OCI-LY3 (cell line): ENCODE data around the gene RBBP8NL.

Experiments
- H2AFZ ChIP-seq: fragments of 200-600, 300-600 bp; shearing (Covaris generic); 2 replicates; pipeline ENCODE4 v1.6.0; 2014; ENCODE audit warnings: antibody characterized with exemption, low read depth, low read length
- H3K27ac ChIP-seq: fragments of 200-600, 300-600 bp; sonication (generic); 2 replicates; pipeline ENCODE4 v1.5.1; 2014; ENCODE audit warnings: mild to moderate bottlenecking, low read length, moderate library complexity, mixed read lengths
- H3K27me3 ChIP-seq: fragments of 200-600, 300-600 bp; sonication (generic); 2 replicates; pipeline ENCODE4 v1.6.1; 2014; ENCODE audit warnings: low read depth, low read length, mixed read lengths
- H3K36me3 ChIP-seq: fragments of 200-600, 300-600 bp; sonication (generic); replicated peaks from 2 replicates; pipeline ENCODE3; 2014; ENCODE audit warnings: low read depth, low read length, mixed read lengths
- H3K4me1 ChIP-seq: fragments of 300-600, 200-600 bp; sonication (generic); 2 replicates; pipeline ENCODE4 v1.6.1; 2014; ENCODE audit warnings: low read length, mixed read lengths
- H3K4me2 ChIP-seq: fragments of 200-600, 300-600 bp; sonication (generic); 2 replicates; pipeline ENCODE4 v1.6.1; 2014; ENCODE audit warnings: low read length, mixed read lengths
- H3K4me3 ChIP-seq: fragments of 300-600, 200-600 bp; sonication (generic); 2 replicates; pipeline ENCODE4 v1.5.1; 2014; ENCODE audit warnings: antibody characterized with exemption, mild to moderate bottlenecking, low read length, moderate library complexity
- H3K79me2 ChIP-seq: fragments of 300-600, 200-600 bp; shearing (Covaris generic); 2 replicates; pipeline ENCODE4 v1.6.1; 2014; ENCODE audit warnings: mild to moderate bottlenecking, low read length, mixed read lengths
- H3K9ac ChIP-seq: fragments of 300-600, 200-600 bp; shearing (Covaris generic); 2 replicates; pipeline ENCODE4 v1.6.0; 2014; ENCODE audit warnings: mild to moderate bottlenecking, low read length, moderate library complexity
- H3K9me3 ChIP-seq: fragments of 200-600, 300-600 bp; shearing (Covaris generic); 2 replicates; pipeline ENCODE4 v1.6.1; 2014; ENCODE audit warnings: low read length, mixed read lengths; ENCODE audit not compliant: insufficient read depth
- H4K20me1 ChIP-seq: fragments of 200-600, 300-600 bp; sonication (generic); 2 replicates; pipeline ENCODE4 v1.6.1; 2016; ENCODE audit warnings: low read length, mixed read lengths; ENCODE audit not compliant: insufficient read depth
- CTCF ChIP-seq: fragments of 200-600, 300-600 bp; sonication (generic); IDR thresholded peaks from 2 replicates; pipeline ENCODE4 v1.5.1; 2014; ENCODE audit warnings: antibody characterized with exemption, low read length, low read depth
- EZH2phosphoT487 ChIP-seq: fragments of 200-600 bp; shearing (Covaris generic); IDR thresholded peaks from 2 replicates; pipeline ENCODE4 v1.6.1; 2018; ENCODE audit warnings: antibody characterized with exemption, mixed run types, low read depth

The RBBP8NL gene

GRCh38 chr20:62413025-62413570, 14.2 kb downstream of the RBBP8NL start:
- Histone ChIP-seq H4K20me1 (no peaks in the 10 kb centered on the region), H3K79me2 (no peaks in the 10 kb centered on the region), H3K27ac (no peak overlapping the region), H2AFZ (no peak overlapping the region), H3K4me3 (no peak overlapping the region), H3K27me3 (peaks cover 6% of the 10 kb centered on the region; the same call in 1 of the 2 replicates), H3K4me1 (peaks cover 16% of the 10 kb centered on the region), H3K4me2 (no peak overlapping the region), H3K9ac (no peak overlapping the region), H3K36me3 (no peaks in the 10 kb centered on the region), H3K9me3 (no peaks in the 10 kb centered on the region)
- TF ChIP-seq EZH2phosphoT487 (no peak), CTCF (no peak)

GRCh38 chr20:62412194-62413024, 14.9 kb downstream of the RBBP8NL start:
- no peaks in the 10 kb centered on the region for H4K20me1 ChIP-seq
- H3K79me2 ChIP-seq, result no peaks in the 10 kb centered on the region
- no peak overlapping the region for H3K9ac ChIP-seq
- H3K4me2 ChIP-seq, result no peak overlapping the region
- no peak for TF ChIP-seq CTCF
- TF ChIP-seq EZH2phosphoT487, result no peak
- H3K4me3 ChIP-seq, result no peak overlapping the region
- H3K27ac ChIP-seq, result no peak overlapping the region
- no peaks in the 10 kb centered on the region for H3K9me3 ChIP-seq
- H3K36me3 ChIP-seq, result no peaks in the 10 kb centered on the region
- peaks cover 6% of the 10 kb centered on the region; the same call in 1 of the 2 replicates for H3K27me3 ChIP-seq
- H2AFZ ChIP-seq, result no peak overlapping the region
- peaks cover 22% of the 10 kb centered on the region for H3K4me1 ChIP-seq

- no peak for TF ChIP-seq CTCF
- no peak for TF ChIP-seq EZH2phosphoT487
Observed at GRCh38 chr20:62411479-62412193, 15.7 kb downstream of the RBBP8NL start.

More at GRCh38 chr20:62411479-62412193, 15.7 kb downstream of the RBBP8NL start:
- no peak overlapping the region for H3K9ac ChIP-seq
- H2AFZ ChIP-seq, result no peak overlapping the region
- H3K9me3 ChIP-seq, result no peaks in the 10 kb centered on the region
- H3K27me3 ChIP-seq, result peaks cover 6% of the 10 kb centered on the region; the same call in 1 of the 2 replicates
- no peak overlapping the region for H3K4me3 ChIP-seq
- peaks cover 3% of the 10 kb centered on the region for H3K79me2 ChIP-seq
- peaks cover 22% of the 10 kb centered on the region for H3K4me1 ChIP-seq
- H3K27ac ChIP-seq, result no peak overlapping the region
- H4K20me1 ChIP-seq, result no peaks in the 10 kb centered on the region
- no peaks in the 10 kb centered on the region for H3K36me3 ChIP-seq
- H3K4me2 ChIP-seq, result no peak overlapping the region
